Fibroblast of peridontal ligament (primary cell): ENCODE data around the gene C10orf62.

ENCODE experiments used
- DNase-seq: peaks from one replicate; pipeline ENCODE4 v3.0.0-alpha.2; 2010; ENCODE audit errors: extremely low read depth

Gene C10orf62

GRCh38 chr10:97584798-97585438, 4.6 kb upstream of the C10orf62 start:
- no peak for DNase-seq

GRCh38 chr10:97585439-97585811, 4.1 kb upstream of the C10orf62 start:
- DNase-seq, result no peak

DNA sequence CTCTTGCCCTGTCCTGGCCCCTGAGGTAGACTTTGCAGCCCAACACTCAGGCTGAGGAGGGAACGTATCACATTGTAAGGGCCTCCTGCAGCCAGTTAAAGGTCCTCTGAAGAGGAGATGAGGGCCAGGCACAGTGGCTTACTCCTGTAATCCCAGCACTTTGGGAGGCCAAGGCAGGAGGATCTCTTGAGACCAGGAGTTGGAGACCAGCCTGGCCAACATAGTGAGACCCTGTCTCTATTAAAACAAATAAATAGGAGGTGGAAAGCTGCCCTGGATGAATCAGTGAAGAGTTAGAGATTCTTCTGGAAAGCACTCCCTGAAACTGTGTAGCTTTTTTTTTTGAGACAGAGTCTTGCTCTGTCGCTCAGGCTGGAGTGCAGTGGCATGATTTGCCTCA, 2.3 kb upstream of the C10orf62 start:
- DNase-seq, result no peak

- DNase-seq, result no peak
Observed at GRCh38 chr10:97590082-97590747, 694 bp downstream of the C10orf62 start.

GRCh38 chr10:97590748-97591495, 1.4 kb downstream of the C10orf62 start:
- no peak for DNase-seq

GRCh38 chr10:97593421-97593820, 3.9 kb downstream of the C10orf62 start:
- peak; percentile 57 for DNase-seq

GRCh38 chr10:97596101-97597082, 6.9 kb downstream of the C10orf62 start:
- DNase-seq, result peak; percentile 76

- no peak for DNase-seq
Observed at GRCh38 chr10:97597778-97598177, 8.3 kb downstream of the C10orf62 start.

DNA sequence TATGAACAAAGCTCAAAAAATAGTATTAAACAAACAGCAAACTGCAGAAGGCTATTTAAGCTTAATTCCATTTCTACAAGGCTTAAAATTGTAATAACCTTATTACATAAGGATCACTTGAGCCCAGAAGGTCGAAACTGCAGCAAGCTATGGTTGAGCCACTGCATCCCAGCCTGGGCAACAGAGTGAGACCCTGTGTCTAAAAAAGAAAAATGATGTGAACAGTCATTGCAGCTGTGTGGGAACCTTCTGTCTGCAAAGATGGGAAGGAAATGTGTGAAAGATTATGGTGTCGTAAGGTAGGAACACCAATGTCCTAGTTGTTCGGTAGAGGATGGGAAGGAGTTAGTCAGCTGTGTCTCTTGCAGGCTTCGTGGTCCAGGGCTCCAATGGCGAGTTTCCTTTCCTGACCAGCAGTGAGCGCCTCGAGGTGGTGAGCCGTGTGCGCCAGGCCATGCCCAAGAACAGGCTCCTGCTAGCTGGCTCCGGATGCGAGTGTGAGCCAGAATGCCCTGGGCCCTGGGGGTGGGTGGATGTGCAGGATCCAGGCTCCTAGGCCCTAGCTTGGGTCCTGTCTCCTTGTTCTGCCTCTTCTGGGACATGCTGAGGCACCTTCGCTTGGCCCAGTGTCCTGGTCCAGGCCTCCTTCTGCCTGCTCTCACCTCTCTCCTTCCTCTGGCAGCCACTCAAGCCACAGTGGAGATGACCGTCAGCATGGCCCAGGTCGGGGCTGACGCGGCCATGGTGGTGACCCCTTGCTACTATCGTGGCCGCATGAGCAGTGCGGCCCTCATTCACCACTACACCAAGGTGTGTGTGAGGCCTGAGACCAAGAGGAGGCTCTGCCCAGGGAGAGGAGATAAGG, 9.1 kb downstream of the C10orf62 start:
- DNase-seq, result no peak

DNA sequence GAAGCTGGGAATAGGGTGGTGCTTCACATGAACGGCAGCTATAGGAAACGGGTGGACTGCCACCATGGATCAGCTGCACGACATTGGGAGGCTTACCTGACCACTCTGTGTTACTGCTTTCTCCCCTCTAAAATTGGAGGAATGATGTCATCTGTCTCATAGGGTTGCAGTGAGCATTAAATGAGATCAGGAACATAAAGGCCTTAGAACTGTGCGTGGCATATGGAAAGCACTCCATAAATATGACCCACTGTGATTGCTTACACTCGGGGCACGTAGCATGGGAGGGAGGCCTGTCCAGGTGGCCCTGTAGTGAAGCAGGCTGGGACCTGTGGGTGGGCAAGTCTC, 9.7 kb downstream of the C10orf62 start:
- DNase-seq, result no peak

DNA sequence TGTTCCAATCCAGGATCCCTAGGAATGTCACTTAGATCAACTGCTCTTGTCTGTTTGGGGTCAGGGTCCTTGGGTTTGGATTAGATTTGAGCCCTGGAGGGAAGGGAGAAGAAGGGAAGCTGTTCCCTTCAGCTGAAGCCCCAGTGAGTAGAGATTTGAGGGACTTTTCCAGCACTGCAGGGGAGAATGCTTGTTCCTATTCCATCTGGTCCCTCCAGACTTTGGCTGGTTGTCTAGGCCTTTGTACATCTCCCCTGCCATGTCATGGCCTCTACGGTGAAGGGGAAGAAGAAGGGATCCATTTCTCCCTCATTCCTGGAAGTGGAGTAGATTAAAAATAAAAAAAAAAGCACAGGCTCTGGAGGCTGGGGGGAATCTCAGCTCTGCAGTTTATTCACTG, 11.1 kb downstream of the C10orf62 start:
- no peak for DNase-seq

DNA sequence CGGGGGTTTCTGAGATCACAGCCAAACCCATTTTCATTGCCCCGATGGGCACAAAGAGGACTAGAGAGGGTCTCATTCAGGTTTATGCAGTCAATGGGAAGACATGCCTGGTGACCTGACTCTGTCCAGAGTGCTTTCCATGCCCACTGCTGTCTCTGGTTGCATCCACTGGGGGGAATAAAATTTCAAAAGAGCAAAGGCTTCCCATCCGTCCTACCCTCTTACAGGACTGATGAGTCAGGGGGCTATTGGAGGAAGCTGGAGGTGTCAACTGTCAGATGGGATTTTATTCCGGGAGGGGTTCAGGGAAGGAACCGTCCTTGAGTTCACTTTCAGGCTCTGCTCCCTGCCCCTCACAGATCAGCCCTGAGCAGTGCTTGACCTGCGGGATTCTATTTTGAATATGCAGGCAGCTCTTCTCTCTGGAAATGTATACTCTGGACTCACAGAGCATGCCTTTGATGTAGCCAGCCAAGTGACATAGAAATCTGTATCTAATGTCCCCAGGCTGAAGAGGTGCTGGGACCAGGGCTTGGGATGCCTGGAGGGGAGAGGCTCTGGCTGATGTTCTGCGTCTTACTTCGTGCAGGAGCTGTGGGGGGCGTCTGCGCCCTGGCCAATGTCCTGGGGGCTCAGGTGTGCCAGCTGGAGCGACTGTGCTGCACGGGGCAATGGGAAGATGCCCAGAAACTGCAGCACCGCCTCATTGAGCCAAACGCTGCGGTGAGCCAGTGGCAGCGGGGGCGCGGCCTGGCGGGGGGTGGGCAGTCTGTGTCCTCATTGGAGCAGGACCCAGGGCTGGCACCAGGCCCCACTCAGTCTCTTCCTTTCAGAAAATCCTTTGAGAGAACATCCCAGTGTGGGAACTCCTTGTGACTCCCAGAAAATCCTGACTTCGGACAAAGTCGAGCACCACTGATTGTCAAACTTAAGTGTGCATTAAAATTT, 12.0 kb downstream of the C10orf62 start:
- DNase-seq, result no peak

- no peak for DNase-seq
Observed at GRCh38 chr10:97607095-97607636, 17.6 kb downstream of the C10orf62 start.

GRCh38 chr10:97608991-97609561, 19.6 kb downstream of the C10orf62 start:
- no peak for DNase-seq

- DNase-seq, result no peak
Observed at GRCh38 chr10:97611473-97611872, 22.0 kb downstream of the C10orf62 start.

DNA sequence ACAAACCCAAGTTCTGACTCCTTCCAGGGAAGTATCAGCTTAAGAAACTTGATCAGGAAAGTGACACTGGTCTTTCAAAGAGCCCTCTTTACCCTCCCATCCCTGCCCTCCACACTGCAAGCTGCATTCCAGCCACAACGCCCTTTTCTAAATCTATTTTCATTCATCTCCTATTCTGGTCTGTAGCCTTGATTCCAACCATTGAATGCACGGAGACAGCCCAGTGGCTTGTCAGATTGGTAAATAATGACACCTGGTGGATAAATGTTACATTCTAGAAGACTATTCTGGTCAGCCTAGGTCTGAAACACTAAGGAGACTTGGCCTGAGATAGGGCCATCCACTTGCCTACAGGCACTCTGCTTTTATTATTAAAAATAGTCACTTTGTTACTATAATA, 22.9 kb downstream of the C10orf62 start:
- DNase-seq, result peak; percentile 64

GRCh38 chr10:97618285-97618684, 28.8 kb downstream of the C10orf62 start:
- DNase-seq, result no peak

- no peak for DNase-seq
Observed at GRCh38 chr10:97618733-97619132, 29.2 kb downstream of the C10orf62 start.

DNA sequence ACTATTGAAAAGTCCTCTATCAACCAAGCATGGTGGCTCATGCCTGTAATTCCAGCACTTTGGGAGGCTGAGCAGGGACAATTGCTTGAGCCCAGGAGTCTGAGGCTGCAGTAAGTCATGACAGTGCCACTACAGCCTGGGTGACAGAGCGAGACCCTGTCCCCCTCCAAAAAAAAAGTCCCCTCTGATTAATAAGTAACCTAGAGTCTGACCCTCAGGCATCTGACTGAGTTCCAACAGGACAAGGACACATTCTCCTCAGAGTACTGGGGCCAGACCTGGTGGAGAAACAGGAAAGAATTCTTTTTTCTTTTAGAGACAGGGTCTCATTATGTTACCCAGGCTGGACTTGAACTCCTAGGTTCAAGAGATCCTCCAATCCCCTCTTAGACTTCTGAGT, 33.8 kb downstream of the C10orf62 start:
- DNase-seq, result no peak
